Prostate gland (tissue), 2 donors: ENCODE results near the gene CCDC181.

Source experiments
- CTCF ChIP-seq, 4 experiments: fragments of 200-600 bp in 2 of 4; fragments of 450-650 bp in 2 of 4; sonication (generic) in 2 of 4; IDR thresholded peaks; 1 replicate in 3 of 4; 2 replicates in 1 of 4; pipeline ENCODE4 v1.5.1; 2016 to 2019; ENCODE audit warnings: antibody characterized with exemption in 4 of 4, mild to moderate bottlenecking in 2 of 4, moderate library complexity in 2 of 4
- POLR2AphosphoS5 ChIP-seq: sonication (generic); formaldehyde crosslinking; IDR thresholded peaks from one replicate; pipeline ENCODE4 v1.6.1; 2017; ENCODE audit warnings: antibody characterized with exemption

GRCh38 chr1:169383449-169383848 lies 43.8 kb downstream of the CCDC181 start:
- no peak for TF ChIP-seq CTCF (IDR thresholded peaks at IDR 0.05)
- no peak for TF ChIP-seq POLR2AphosphoS5
